A549 (cell line): ENCODE measurements around the gene DTNA.

ENCODE experiments used
- CTCF ChIP-seq: fragments of >200 bp; sonication (Bioruptor Twin); formaldehyde crosslinking; IDR thresholded peaks from 3 replicates; pipeline ENCODE4 v1.5.1; 2016
- EHMT2 ChIP-seq: fragments of 200-600 bp; sonication (generic); IDR thresholded peaks from 2 replicates; pipeline ENCODE4 v1.6.1; 2016; ENCODE audit warnings: antibody characterized with exemption, low read depth, mild to moderate bottlenecking, moderate library complexity
- EP300 ChIP-seq, 2 experiments: fragments of >200 bp; sonication (Bioruptor Twin); formaldehyde crosslinking; IDR thresholded peaks; 2 replicates in 1 of 2; 3 replicates in 1 of 2; pipeline ENCODE4 v1.6.1; 2016 to 2017
- HOXA7 ChIP-seq: fragments of 250-450 bp; sonication (Bioruptor Pico); IDR thresholded peaks from 2 replicates; pipeline ENCODE4 v1.5.0; 2020; ENCODE audit warnings: mild to moderate bottlenecking, moderate library complexity
- MYC ChIP-seq: IDR thresholded peaks from 2 replicates; pipeline ENCODE4 v1.6.1; 2012; ENCODE audit warnings: mild to moderate bottlenecking, inconsistent platforms, low read length, improper control_type of control experiment, borderline replicate concordance
- POLR2A ChIP-seq: IDR thresholded peaks from 2 replicates; pipeline ENCODE4 v1.6.1; 2012; ENCODE audit warnings: mild to moderate bottlenecking, low read length

- TF ChIP-seq CTCF (no peak), MYC (no peak), POLR2A (no peak), HOXA7 (CRISPR knock-in tag) (no peak), EHMT2 (no peak), EP300 (IDR thresholded peaks at IDR 0.05) (no peak)
These were observed 106.1 kb downstream of the DTNA start for GRCh38 chr18:34816183-34816582.
